H9 (cell line): ENCODE results near the gene CAPN8. TPM values are rescaled to one million over a fixed set of nuclear protein-coding genes. Genes with fewer than 3 reads are reported as not detected.

ENCODE experiments used
- DNase-seq: peaks from one replicate; pipeline ENCODE4 v3.0.0-alpha.2; 2017
- H2AFZ ChIP-seq: one replicate; pipeline ENCODE4 v1.6.1; 2013; ENCODE audit warnings: mild to moderate bottlenecking, low read length, control low read depth, moderate library complexity
- H2AK5ac ChIP-seq: 2 replicates; pipeline ENCODE4 v1.6.1; 2013; ENCODE audit warnings: low read length, control low read depth, mixed read lengths; ENCODE audit not compliant: insufficient read length
- H2BK120ac ChIP-seq: one replicate; pipeline ENCODE4 v1.6.1; 2013; ENCODE audit warnings: low read depth, mild to moderate bottlenecking, low read length, control low read depth, inconsistent platforms; ENCODE audit not compliant: poor library complexity, severe bottlenecking
- H2BK12ac ChIP-seq: 2 replicates; pipeline ENCODE4 v1.6.1; 2013; ENCODE audit warnings: low read length, control low read depth, mixed read lengths, low read depth; ENCODE audit not compliant: insufficient read length
- H2BK15ac ChIP-seq: 2 replicates; pipeline ENCODE4 v1.6.1; 2013; ENCODE audit warnings: low read depth, low read length, control low read depth
- H2BK20ac ChIP-seq: one replicate; pipeline ENCODE4 v1.6.1; 2013; ENCODE audit warnings: low read depth, mild to moderate bottlenecking, low read length, control low read depth, inconsistent platforms; ENCODE audit not compliant: poor library complexity, severe bottlenecking
- H2BK5ac ChIP-seq: 2 replicates; pipeline ENCODE4 v1.6.1; 2013; ENCODE audit warnings: low read length, control low read depth, mixed read lengths; ENCODE audit not compliant: insufficient read length
- H3K14ac ChIP-seq: 2 replicates; pipeline ENCODE4 v1.6.1; 2013; ENCODE audit warnings: low read length, control low read depth; ENCODE audit not compliant: insufficient read depth
- H3K18ac ChIP-seq: 2 replicates; pipeline ENCODE4 v1.6.1; 2013; ENCODE audit warnings: low read depth, mild to moderate bottlenecking, mixed read lengths, low read length, control low read depth; ENCODE audit not compliant: insufficient read length
- H3K23ac ChIP-seq: 2 replicates; pipeline ENCODE4 v1.6.1; 2013; ENCODE audit warnings: low read length, control low read depth, mixed read lengths, low read depth; ENCODE audit not compliant: insufficient read length
- H3K23me2 ChIP-seq: 2 replicates; pipeline ENCODE4 v1.6.1; 2013; ENCODE audit warnings: low read depth, mild to moderate bottlenecking, mixed read lengths, low read length, control low read depth; ENCODE audit not compliant: insufficient read length, poor library complexity, severe bottlenecking
- H3K27ac ChIP-seq: 2 replicates; pipeline ENCODE4 v1.5.1; 2013; ENCODE audit warnings: low read length, control low read depth, mixed read lengths, low read depth; ENCODE audit not compliant: insufficient read length
- H3K27me3 ChIP-seq: 2 replicates; pipeline ENCODE4 v1.6.1; 2013; ENCODE audit warnings: low read length, control low read depth, inconsistent platforms; ENCODE audit not compliant: insufficient read depth
- H3K4ac ChIP-seq: 2 replicates; pipeline ENCODE4 v1.6.1; 2013; ENCODE audit warnings: low read depth, mild to moderate bottlenecking, control low read depth, inconsistent platforms, low read length, moderate library complexity
- H3K4me1 ChIP-seq: 2 replicates; pipeline ENCODE4 v1.6.1; 2013; ENCODE audit warnings: low read length, control low read depth, inconsistent platforms; ENCODE audit not compliant: insufficient read depth
- H3K4me2 ChIP-seq: 2 replicates; pipeline ENCODE4 v1.6.1; 2013; ENCODE audit warnings: low read length, control low read depth, mixed read lengths; ENCODE audit not compliant: insufficient read length, insufficient read depth
- H3K56ac ChIP-seq: 2 replicates; pipeline ENCODE4 v1.6.1; 2013; ENCODE audit warnings: low read depth, mild to moderate bottlenecking, mixed read lengths, low read length, control low read depth; ENCODE audit not compliant: insufficient read length
- H3K79me1 ChIP-seq: 2 replicates; pipeline ENCODE4 v1.6.1; 2013; ENCODE audit warnings: low read depth, mild to moderate bottlenecking, moderate library complexity, low read length, control low read depth, inconsistent platforms; ENCODE audit not compliant: insufficient read depth, poor library complexity, severe bottlenecking
- H3K79me2 ChIP-seq: 2 replicates; pipeline ENCODE4 v1.6.1; 2013; ENCODE audit warnings: low read length, control low read depth, inconsistent platforms; ENCODE audit not compliant: insufficient read depth
- H3K9ac ChIP-seq: 2 replicates; pipeline ENCODE4 v1.6.1; 2013; ENCODE audit warnings: low read length, control low read depth, mixed read lengths; ENCODE audit not compliant: insufficient read length; ENCODE audit errors: extremely low read depth
- H3K9me3 ChIP-seq: one replicate; pipeline ENCODE4 v1.6.1; 2013; ENCODE audit warnings: low read depth, low read length, inconsistent platforms; ENCODE audit not compliant: control insufficient read depth
- H3T11ph ChIP-seq: one replicate; pipeline ENCODE4 v1.6.1; 2013; ENCODE audit warnings: mild to moderate bottlenecking, low read length, control low read depth, inconsistent platforms
- H4K20me1 ChIP-seq: one replicate; pipeline ENCODE4 v1.6.1; 2013; ENCODE audit not compliant: control insufficient read depth, insufficient read length, insufficient read depth
- H4K5ac ChIP-seq: 2 replicates; pipeline ENCODE4 v1.6.1; 2013; ENCODE audit warnings: low read depth, mild to moderate bottlenecking, mixed read lengths, low read length, control low read depth; ENCODE audit not compliant: insufficient read length
- H4K8ac ChIP-seq: replicated peaks from 2 replicates; pipeline ENCODE4 v1.6.1; 2013; ENCODE audit warnings: low read length, control low read depth, mixed read lengths, low read depth; ENCODE audit not compliant: insufficient read length
- H4K91ac ChIP-seq: 2 replicates; pipeline ENCODE4 v1.6.1; 2013; ENCODE audit warnings: low read depth, mild to moderate bottlenecking, moderate library complexity, mixed read lengths, low read length, control low read depth; ENCODE audit not compliant: insufficient read length
- H3K27ac Mint-ChIP-seq, 3 experiments: 2 replicates in 2 of 3; 3 replicates in 1 of 3; pipeline ENCODE4 v1.8.0; 2020 to 2021; ENCODE audit warnings: mixed read lengths in 3 of 3, mild to moderate bottlenecking in 1 of 3, moderate library complexity in 1 of 3
- H3K27me3 Mint-ChIP-seq: 2 replicates; pipeline ENCODE4 v1.8.0; 2021; ENCODE audit warnings: low read depth, mild to moderate bottlenecking, moderate library complexity, mixed read lengths
- H3K36me3 Mint-ChIP-seq, 3 experiments: 2 replicates in 2 of 3; 3 replicates in 1 of 3; pipeline ENCODE4 v1.8.0; 2020 to 2021; ENCODE audit warnings: low read depth in 3 of 3, mixed read lengths in 3 of 3; ENCODE audit not compliant: insufficient read depth in 1 of 3
- H3K4me1 Mint-ChIP-seq, 2 experiments: 2 replicates each; pipeline ENCODE4 v1.8.0; 2020; ENCODE audit warnings: mixed read lengths in 2 of 2
- H3K4me3 Mint-ChIP-seq, 2 experiments: 2 replicates in 1 of 2; 3 replicates in 1 of 2; pipeline ENCODE4 v1.8.0; 2020 to 2021; ENCODE audit warnings: mild to moderate bottlenecking in 2 of 2, mixed read lengths in 2 of 2, moderate library complexity in 1 of 2
- H3K9me3 Mint-ChIP-seq, 2 experiments: 2 replicates in 1 of 2; 3 replicates in 1 of 2; pipeline ENCODE4 v1.8.0; 2020; ENCODE audit warnings: mild to moderate bottlenecking in 2 of 2, mixed read lengths in 2 of 2, moderate library complexity in 1 of 2
- WGBS: extraction: QIAGEN DNeasy Blood & Tissue Kit; methylation state at CpG from one replicate; pipeline ENCODE4 v1.1.7; 2013; ENCODE audit warnings: missing lambda C conversion rate, low lambda C conversion rate, mixed read lengths; ENCODE audit not compliant: insufficient read length; ENCODE audit errors: extremely low coverage; 5-methylcytosine and 5-hydroxymethylcytosine counted together
- total RNA-seq: library from RNA; stranded (reverse); gene quantifications from 2 replicates; pipeline ENCODE4 v1.2.1, GENCODE V29; 2021
- TF ChIP-seq, protein P1 (sequence below): fragments of 200-600 bp; sonication (generic); conservative IDR thresholded peaks from 3 replicates; pipeline ENCODE4 v1.8.0; 2021; ENCODE audit warnings: antibody characterized with exemption, mild to moderate bottlenecking

Gene CAPN8
- total RNA-seq, 1 experiment from 2014 or later = not detected

DNA sequence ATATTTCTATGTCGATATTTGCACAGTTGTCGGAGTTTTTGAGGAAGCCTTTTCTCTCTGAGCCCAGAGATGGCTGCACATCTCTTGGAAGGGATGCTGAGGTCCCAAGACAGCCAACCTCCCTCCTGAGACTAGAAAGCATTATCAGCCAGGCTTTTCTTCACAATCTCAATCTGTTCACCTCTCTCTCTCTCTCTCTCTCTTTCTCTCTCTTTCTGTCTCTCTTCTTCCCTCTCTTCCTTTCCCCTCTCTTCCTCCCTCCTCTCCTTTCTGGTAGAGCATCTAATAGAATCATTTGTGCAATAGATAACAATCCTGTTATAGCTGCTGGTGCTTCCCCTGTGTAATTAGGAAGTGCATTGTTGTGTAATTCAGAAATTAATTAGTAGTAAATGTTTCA, 131.8 kb downstream of the CAPN8 start:
- Histone ChIP-seq H3K14ac (no peak overlapping the region), H3K4me2 (no peak overlapping the region), H3K4me1 (no peaks in the 10 kb centered on the region), H2BK120ac (no peak overlapping the region), H3K56ac (no peak overlapping the region), H2BK5ac (no peak overlapping the region), H3K79me1 (no peaks in the 10 kb centered on the region), H3K23ac (no peak overlapping the region), H3K79me2 (no peaks in the 10 kb centered on the region), H4K20me1 (no peaks in the 10 kb centered on the region), H3K9ac (no peak overlapping the region), H2BK12ac (no peak overlapping the region), H3K23me2 (no peaks in the 10 kb centered on the region), H3K18ac (no peak overlapping the region), H3K27ac (no peak overlapping the region), H3T11ph (no peak overlapping the region), H3K4ac (no peak overlapping the region), H2BK15ac (no peak overlapping the region), H2AFZ (no peak overlapping the region), H2BK20ac (no peak overlapping the region), H3K9me3 (no peaks in the 10 kb centered on the region), H4K91ac (no peak overlapping the region), H3K27me3 (no peaks in the 10 kb centered on the region), H4K5ac (no peak overlapping the region), H4K8ac (no peak overlapping the region), H2AK5ac (no peak overlapping the region)
- H3K27me3 Mint-ChIP-seq = peaks cover 6% of the 10 kb centered on the region
- peaks cover 7 to 8% of the 10 kb centered on the region in 2 experiments for H3K4me1 Mint-ChIP-seq
- no CpG with 5 or more reads among the region's 2 CpGs for WGBS
- TF ChIP-seq, protein P1, sequence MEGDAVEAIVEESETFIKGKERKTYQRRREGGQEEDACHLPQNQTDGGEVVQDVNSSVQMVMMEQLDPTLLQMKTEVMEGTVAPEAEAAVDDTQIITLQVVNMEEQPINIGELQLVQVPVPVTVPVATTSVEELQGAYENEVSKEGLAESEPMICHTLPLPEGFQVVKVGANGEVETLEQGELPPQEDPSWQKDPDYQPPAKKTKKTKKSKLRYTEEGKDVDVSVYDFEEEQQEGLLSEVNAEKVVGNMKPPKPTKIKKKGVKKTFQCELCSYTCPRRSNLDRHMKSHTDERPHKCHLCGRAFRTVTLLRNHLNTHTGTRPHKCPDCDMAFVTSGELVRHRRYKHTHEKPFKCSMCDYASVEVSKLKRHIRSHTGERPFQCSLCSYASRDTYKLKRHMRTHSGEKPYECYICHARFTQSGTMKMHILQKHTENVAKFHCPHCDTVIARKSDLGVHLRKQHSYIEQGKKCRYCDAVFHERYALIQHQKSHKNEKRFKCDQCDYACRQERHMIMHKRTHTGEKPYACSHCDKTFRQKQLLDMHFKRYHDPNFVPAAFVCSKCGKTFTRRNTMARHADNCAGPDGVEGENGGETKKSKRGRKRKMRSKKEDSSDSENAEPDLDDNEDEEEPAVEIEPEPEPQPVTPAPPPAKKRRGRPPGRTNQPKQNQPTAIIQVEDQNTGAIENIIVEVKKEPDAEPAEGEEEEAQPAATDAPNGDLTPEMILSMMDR = no peak
- no peak for DNase-seq
- no peak overlapping the region for H3K4me3 Mint-ChIP-seq
- no peaks in the 10 kb centered on the region for H3K36me3 Mint-ChIP-seq
- no peak overlapping the region for H3K27ac Mint-ChIP-seq
- no peaks in the 10 kb centered on the region for H3K9me3 Mint-ChIP-seq
